Ovary (tissue), 9 donors: ENCODE results near the gene DOCK4. TPM values are rescaled to one million over a fixed set of nuclear protein-coding genes. Genes with fewer than 3 reads are reported as not detected.

Experiments
- DNase-seq, 5 donors: peaks; one replicate each; pipeline ENCODE4 v3.0.0-alpha.2; 2019 to 2020
- H3K27ac ChIP-seq, 2 donors: fragments of 200-600 bp; one replicate each; pipeline versions ENCODE4 v1.5.1 to v1.8.0; 2019 to 2022
- H3K27me3 ChIP-seq: fragments of 200-600 bp; one replicate; pipeline ENCODE4 v1.8.0; 2022
- H3K36me3 ChIP-seq: fragments of 200-600 bp; sonication (generic); one replicate; pipeline ENCODE4 v1.5.1; 2019
- H3K4me1 ChIP-seq: one replicate; pipeline ENCODE4 v1.8.1; 2013; ENCODE audit warnings: mild to moderate bottlenecking, moderate library complexity; ENCODE audit not compliant: insufficient read depth
- H3K4me3 ChIP-seq: fragments of 200-600 bp; sonication (generic); one replicate; pipeline ENCODE4 v1.5.1; 2017
- H3K9me3 ChIP-seq, 2 donors: fragments of 200-600 bp in 1 of 2; sonication (generic) in 1 of 2; one replicate each; pipeline versions ENCODE4 v1.5.1 to v1.8.1; 2013 to 2019; ENCODE audit warnings: mild to moderate bottlenecking in 1 of 2, moderate library complexity in 1 of 2
- EP300 ChIP-seq: sonication (generic); formaldehyde crosslinking; IDR thresholded peaks from one replicate; pipeline ENCODE4 v1.6.1; 2017; ENCODE audit warnings: antibody characterized with exemption
- POLR2A ChIP-seq: fragments of 450-650 bp; IDR thresholded peaks from one replicate; pipeline ENCODE4 v1.6.1; 2017; ENCODE audit warnings: antibody characterized with exemption, mild to moderate bottlenecking, moderate library complexity
- WGBS, 3 donors: extraction: QIAGEN DNeasy Blood & Tissue Kit in 1 of 3; methylation state at CpG; one replicate each; pipeline versions ENCODE4 v1.1.5 to v1.1.7; 2013 to 2017; 5-methylcytosine and 5-hydroxymethylcytosine counted together
- intact Hi-C, 4 donors: fragments of 100-400 bp; cut with DNase I; formaldehyde crosslinking; loops; one replicate each; pipeline versions ENCODE4 v1.11.0 to v1.15.1; 2022 to 2023
- polyA plus RNA-seq, 2 donors: library from polyadenylated mRNA; stranded (reverse); fragments of 200-250 nt in 1 of 2; fragments of 350-450 nt in 1 of 2; fragmentation: Illumina TruSeq in 1 of 2; extraction: RNeasy Lipid Tissue Mini Kit (QIAGEN cat#74804) in 1 of 2; gene quantifications; one replicate each; pipeline ENCODE4 v1.2.3, GENCODE V29; 2013 to 2014
- total RNA-seq, 7 donors: library from RNA; depleted of rRNA in 2 of 7; stranded (reverse); fragments of >200 nt in 2 of 7; fragmentation: NEBNext Ultra II Directional in 3 of 7; extraction: Animal tissue kit (Norgen Biotek cat#: 25700) in 3 of 7; gene quantifications; one replicate each; pipeline versions ENCODE4 v1.1.0 to v1.2.4, GENCODE V29; 2016 to 2023
- TF ChIP-seq, protein P1 (sequence below), 3 donors: fragments of 450-650 bp in 2 of 3; fragments of 200-600 bp in 1 of 3; IDR thresholded peaks; one replicate each; pipeline versions ENCODE4 v1.5.1 to v1.8.0; 2016 to 2022; ENCODE audit warnings: antibody characterized with exemption in 3 of 3, mild to moderate bottlenecking in 1 of 3
- donor health status: DM: no; HTN: no; CAD: no; lungs with moderate emphysema.
- donor health status: DM: no; HTN: no; CAD: no.
- donor health status: Bipolar disorder and iron deficiency.
- donor health status: DM: yes; HTN: yes; CAD: no.
- donor health status: DM: no; HTN: no; CAD: no.
- donor health status: DM: yes; HTN: yes; CAD: no.

Gene DOCK4
- total and polyA plus RNA-seq, 9 donors = 9.5 to 39.7 (median 27.3) TPM

DNA sequence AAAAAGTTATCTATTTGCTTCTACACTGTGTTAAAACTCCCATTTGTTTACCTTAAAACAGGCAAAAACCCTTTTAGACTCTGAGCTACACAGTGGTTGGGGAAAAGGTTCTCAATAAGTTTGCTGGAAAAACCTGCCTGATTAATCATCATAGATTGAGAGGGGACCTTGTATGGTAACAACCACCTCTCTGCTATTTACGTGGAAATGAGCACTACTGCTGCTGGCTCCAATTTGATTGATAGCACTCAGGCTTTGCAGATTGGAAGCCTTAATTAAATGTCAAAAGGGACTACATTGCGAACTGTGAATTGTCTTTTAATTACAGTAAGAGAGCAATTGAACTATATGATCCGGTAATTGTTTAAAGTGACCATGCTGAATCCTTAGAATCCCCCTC, 525.0 kb downstream of the DOCK4 start:
- Histone ChIP-seq H3K4me1 (no peaks in the 10 kb centered on the region), H3K9me3 (no peaks in the 10 kb centered on the region), H3K36me3 (no peaks in the 10 kb centered on the region), H3K4me3 (no peak overlapping the region), H3K27ac (no peak overlapping the region), H3K27me3 (no peaks in the 10 kb centered on the region)
- no peak for DNase-seq
- WGBS, 3 donors = 84 to 88% (median 86%) methylated on average over 3 of the region's 3 CpGs
- intact Hi-C loops = loop anchor here in 1 of 4 donors (10.0 kb wide), 1 partner anchor 1614 kb away; no protein-coding TSS in a partner anchor
- TF ChIP-seq EP300 = no peak
- TF ChIP-seq, protein P1, sequence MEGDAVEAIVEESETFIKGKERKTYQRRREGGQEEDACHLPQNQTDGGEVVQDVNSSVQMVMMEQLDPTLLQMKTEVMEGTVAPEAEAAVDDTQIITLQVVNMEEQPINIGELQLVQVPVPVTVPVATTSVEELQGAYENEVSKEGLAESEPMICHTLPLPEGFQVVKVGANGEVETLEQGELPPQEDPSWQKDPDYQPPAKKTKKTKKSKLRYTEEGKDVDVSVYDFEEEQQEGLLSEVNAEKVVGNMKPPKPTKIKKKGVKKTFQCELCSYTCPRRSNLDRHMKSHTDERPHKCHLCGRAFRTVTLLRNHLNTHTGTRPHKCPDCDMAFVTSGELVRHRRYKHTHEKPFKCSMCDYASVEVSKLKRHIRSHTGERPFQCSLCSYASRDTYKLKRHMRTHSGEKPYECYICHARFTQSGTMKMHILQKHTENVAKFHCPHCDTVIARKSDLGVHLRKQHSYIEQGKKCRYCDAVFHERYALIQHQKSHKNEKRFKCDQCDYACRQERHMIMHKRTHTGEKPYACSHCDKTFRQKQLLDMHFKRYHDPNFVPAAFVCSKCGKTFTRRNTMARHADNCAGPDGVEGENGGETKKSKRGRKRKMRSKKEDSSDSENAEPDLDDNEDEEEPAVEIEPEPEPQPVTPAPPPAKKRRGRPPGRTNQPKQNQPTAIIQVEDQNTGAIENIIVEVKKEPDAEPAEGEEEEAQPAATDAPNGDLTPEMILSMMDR (IDR thresholded peaks at IDR 0.05) = no peak
- TF ChIP-seq POLR2A = no peak

DNA sequence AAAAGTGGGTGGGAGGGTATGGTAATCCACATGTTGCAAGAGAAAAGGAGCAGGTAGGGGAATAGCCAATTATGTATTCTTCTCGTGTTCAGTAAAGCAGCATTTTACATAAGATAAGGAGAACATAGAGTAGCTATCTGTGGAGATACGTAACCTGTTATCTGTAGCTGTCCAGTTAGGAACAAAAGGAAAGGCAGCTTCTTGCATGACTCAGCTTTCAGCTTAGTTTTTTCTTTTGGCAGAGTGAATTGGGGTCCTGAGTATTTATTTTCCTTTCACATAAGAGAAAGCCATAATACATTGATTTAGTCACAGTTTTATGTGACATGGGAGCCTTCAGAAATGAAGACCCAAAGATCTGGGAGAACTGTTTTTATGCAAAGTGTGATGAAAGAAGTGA, 527.2 kb downstream of the DOCK4 start:
- H3K27me3 ChIP-seq = no peaks in the 10 kb centered on the region
- TF ChIP-seq, protein P1 (IDR thresholded peaks at IDR 0.05) = no peak
- TF ChIP-seq POLR2A (no peak), EP300 (no peak)
- no peak overlapping the region for H3K27ac ChIP-seq
- intact Hi-C loops = no loop called here
- H3K4me3 ChIP-seq = no peak overlapping the region
- no peaks in the 10 kb centered on the region for H3K4me1 ChIP-seq
- WGBS, 3 donors = 23 to 36% (median 33%) methylated on average over 2 of the region's 2 CpGs
- no peaks in the 10 kb centered on the region for H3K9me3 ChIP-seq
- DNase-seq = no peak
- H3K36me3 ChIP-seq = no peaks in the 10 kb centered on the region

DNA sequence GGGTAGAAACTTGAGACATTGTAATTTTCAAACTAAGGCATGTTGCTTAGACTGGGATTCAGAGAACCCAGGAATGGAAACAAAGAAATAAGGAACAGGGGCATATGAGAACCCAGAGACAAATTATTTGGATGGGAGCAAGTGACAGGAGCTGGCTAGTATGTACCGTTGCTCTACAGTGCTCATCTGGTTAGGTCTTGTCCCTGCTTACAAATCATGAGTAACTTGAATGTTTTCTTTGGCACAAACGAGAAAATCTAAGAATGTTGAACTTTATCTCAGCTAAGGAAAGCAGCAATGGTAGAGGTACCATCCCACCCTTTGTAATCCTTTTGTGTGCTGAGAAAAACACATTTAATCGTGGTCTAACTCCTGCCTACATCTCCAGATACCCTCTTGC, 527.9 kb downstream of the DOCK4 start:
- no peaks in the 10 kb centered on the region for H3K36me3 ChIP-seq
- H3K4me1 ChIP-seq = no peaks in the 10 kb centered on the region
- no peaks in the 10 kb centered on the region for H3K9me3 ChIP-seq
- intact Hi-C loops = no loop called here
- no peak overlapping the region for H3K4me3 ChIP-seq
- H3K27me3 ChIP-seq = no peaks in the 10 kb centered on the region
- 15 to 30% (median 16%) methylated on average over 3 of the region's 3 CpGs for WGBS, 3 donors
- no peak for DNase-seq
- TF ChIP-seq, protein P1 (IDR thresholded peaks at IDR 0.05) = no peak
- no peak for TF ChIP-seq POLR2A
- TF ChIP-seq EP300 = no peak
- H3K27ac ChIP-seq = no peak overlapping the region

DNA sequence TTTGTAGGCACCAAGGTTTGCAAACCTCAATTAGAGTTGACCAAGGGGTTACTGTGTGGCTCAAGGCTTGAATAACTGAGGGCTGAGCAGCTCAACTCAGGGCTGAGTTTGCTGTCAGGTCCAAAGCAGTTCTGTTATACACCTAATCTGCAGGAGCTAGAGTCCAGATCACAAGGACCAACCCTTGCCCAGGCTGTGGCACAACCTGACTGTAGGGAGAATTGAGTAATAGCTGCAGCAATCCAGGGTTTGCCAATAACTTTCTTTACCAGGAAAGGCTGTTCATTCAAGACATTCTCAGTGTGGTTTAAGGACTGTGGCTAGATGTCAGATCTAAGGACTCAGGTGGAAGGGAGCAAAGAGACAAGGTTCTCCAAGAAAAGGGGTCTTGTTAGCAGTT, 528.4 kb downstream of the DOCK4 start:
- H3K4me3 ChIP-seq = no peak overlapping the region
- no peak for DNase-seq
- no peak for TF ChIP-seq EP300
- TF ChIP-seq, protein P1 (IDR thresholded peaks at IDR 0.05) = no peak
- no peak for TF ChIP-seq POLR2A
- no peaks in the 10 kb centered on the region for H3K4me1 ChIP-seq
- H3K36me3 ChIP-seq = no peaks in the 10 kb centered on the region
- intact Hi-C loops = no loop called here
- no peaks in the 10 kb centered on the region for H3K27me3 ChIP-seq
- H3K9me3 ChIP-seq = no peaks in the 10 kb centered on the region
- no peak overlapping the region for H3K27ac ChIP-seq

DNA sequence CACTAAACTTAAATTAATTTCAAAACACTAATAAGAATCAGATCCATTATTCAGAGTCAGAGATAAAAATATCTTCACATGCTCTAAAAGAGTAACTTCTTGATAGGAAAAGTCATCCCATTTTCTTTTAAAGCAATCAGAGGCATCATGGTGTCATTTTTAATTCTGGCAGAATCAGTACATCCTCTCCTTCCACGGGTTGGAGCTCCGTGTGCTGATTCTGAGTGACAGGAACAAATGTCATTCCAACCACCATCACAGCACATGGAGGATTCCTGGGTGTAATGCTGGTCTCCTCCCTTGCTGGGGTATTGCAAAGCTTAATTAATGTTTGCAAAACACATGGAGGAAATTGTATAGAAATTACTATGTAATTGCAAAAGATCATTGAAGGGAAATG, 529.4 kb downstream of the DOCK4 start:
- Histone ChIP-seq H3K4me3 (no peak overlapping the region), H3K27ac (no peak overlapping the region), H3K27me3 (no peaks in the 10 kb centered on the region), H3K4me1 (no peaks in the 10 kb centered on the region), H3K9me3 (no peaks in the 10 kb centered on the region), H3K36me3 (no peaks in the 10 kb centered on the region)
- TF ChIP-seq, protein P1 (IDR thresholded peaks at IDR 0.05) = no peak
- TF ChIP-seq POLR2A (no peak), EP300 (no peak)
- 16 to 33% (median 18%) methylated on average over 2 of the region's 2 CpGs for WGBS, 3 donors
- DNase-seq = no peak
- intact Hi-C loops = no loop called here
